GM23248 (cell line): ENCODE data around the gene NTN5. TPM values are rescaled to one million over a fixed set of nuclear protein-coding genes. Genes with fewer than 3 reads are reported as not detected.
A peak's percentile ranks its signal among the peaks of the same experiment; 100 is the strongest.
"Not testable (repeated sequence)": the region's sequence is repeated elsewhere in the genome, so short reads cannot be mapped to it uniquely, and the experiment has no call there.

Experiments used
- DNase-seq: peaks from one replicate; pipeline ENCODE4 v3.0.0-alpha.2; 2015
- H2AFZ ChIP-seq: fragments of 200-600 bp; sonication (generic); 2 replicates; pipeline ENCODE4 v1.6.1; 2016; ENCODE audit warnings: antibody characterized with exemption
- H3F3A ChIP-seq: fragments of 200-600 bp; sonication (generic); 2 replicates; pipeline ENCODE4 v1.6.1; 2016; ENCODE audit warnings: mild to moderate bottlenecking, antibody characterized with exemption, mixed run types; ENCODE audit not compliant: insufficient read depth
- H3K27ac ChIP-seq: fragments of 200-600 bp; sonication (generic); 2 replicates; pipeline ENCODE4 v1.5.1; 2016; ENCODE audit warnings: mild to moderate bottlenecking
- H3K27me3 ChIP-seq: fragments of 200-600 bp; sonication (generic); replicated peaks from 2 replicates; pipeline ENCODE4 v1.6.1; 2016; ENCODE audit warnings: mild to moderate bottlenecking; ENCODE audit not compliant: insufficient read depth
- H3K36me3 ChIP-seq: fragments of 200-600 bp; sonication (generic); 2 replicates; pipeline ENCODE4 v1.6.1; 2016; ENCODE audit warnings: low read depth, mild to moderate bottlenecking
- H3K4me1 ChIP-seq: fragments of 200-600 bp; sonication (generic); 2 replicates; pipeline ENCODE4 v1.6.1; 2016; ENCODE audit warnings: mild to moderate bottlenecking; ENCODE audit not compliant: insufficient read depth
- H3K4me2 ChIP-seq: fragments of 200-600 bp; sonication (generic); one replicate; pipeline ENCODE4 v1.6.1; 2016; ENCODE audit warnings: mild to moderate bottlenecking; ENCODE audit not compliant: unreplicated experiment
- H3K4me3 ChIP-seq: fragments of 200-600 bp; sonication (generic); 2 replicates; pipeline ENCODE4 v1.5.1; 2016; ENCODE audit warnings: mild to moderate bottlenecking
- H3K79me2 ChIP-seq: fragments of 200-600 bp; sonication (generic); 2 replicates; pipeline ENCODE4 v1.6.1; 2016; ENCODE audit warnings: mild to moderate bottlenecking; ENCODE audit not compliant: insufficient read depth
- H3K9ac ChIP-seq: fragments of 200-600 bp; sonication (generic); 2 replicates; pipeline ENCODE4 v1.6.1; 2016; ENCODE audit warnings: mild to moderate bottlenecking
- H3K9me2 ChIP-seq: fragments of 200-600 bp; sonication (generic); 2 replicates; pipeline ENCODE4 v1.6.1; 2016; ENCODE audit warnings: mixed run types, mild to moderate bottlenecking, moderate library complexity; ENCODE audit not compliant: insufficient read depth
- H3K9me3 ChIP-seq: fragments of 200-600 bp; sonication (generic); one replicate; pipeline ENCODE4 v1.6.1; 2017; ENCODE audit warnings: low read depth
- H4K20me1 ChIP-seq: fragments of 200-600 bp; sonication (generic); 2 replicates; pipeline ENCODE4 v1.6.0; 2016; ENCODE audit not compliant: insufficient read depth
- EZH2 ChIP-seq: fragments of 200-600 bp; sonication (generic); IDR thresholded peaks from 2 replicates; pipeline ENCODE4 v1.6.1; 2018; ENCODE audit warnings: antibody characterized with exemption, mild to moderate bottlenecking; ENCODE audit not compliant: insufficient read depth, poor library complexity, severe bottlenecking
- EZH2phosphoT487 ChIP-seq: fragments of 200-600 bp; sonication (generic); IDR thresholded peaks from 2 replicates; pipeline ENCODE4 v1.6.1; 2018; ENCODE audit warnings: antibody characterized with exemption, moderate library complexity, mild to moderate bottlenecking, low read depth; ENCODE audit not compliant: insufficient read depth
- WGBS, 2 experiments: methylation state at CpG; one replicate each; pipeline ENCODE4 v1.1.6; 2015 to 2017; ENCODE audit warnings: low lambda C conversion rate in 2 of 2, low coverage in 1 of 2; ENCODE audit errors: missing lambda C conversion rate in 2 of 2; 5-methylcytosine and 5-hydroxymethylcytosine counted together
- in situ Hi-C: fragments of 300-500 bp; cut with MboI; formaldehyde crosslinking; loops from 2 replicates; pipeline ENCODE4 v1.15.0; 2020
- polyA plus RNA-seq: library from polyadenylated mRNA; unstranded; fragments of >200 nt; fragmentation: Nextera tagmentation; extraction: Ambion mirVana; gene quantifications from 2 replicates; pipeline ENCODE4 v1.2.1, GENCODE V29; 2016
- total RNA-seq: library from RNA; depleted of rRNA; stranded (reverse); fragments of >200 nt; shearing (Covaris generic); gene quantifications from 2 replicates; pipeline ENCODE4 v1.2.3, GENCODE V29; 2014

NTN5 gene
- total and polyA plus RNA-seq, 2 experiments from 2014 or later = 0.32 TPM; not detected in 1

DNA sequence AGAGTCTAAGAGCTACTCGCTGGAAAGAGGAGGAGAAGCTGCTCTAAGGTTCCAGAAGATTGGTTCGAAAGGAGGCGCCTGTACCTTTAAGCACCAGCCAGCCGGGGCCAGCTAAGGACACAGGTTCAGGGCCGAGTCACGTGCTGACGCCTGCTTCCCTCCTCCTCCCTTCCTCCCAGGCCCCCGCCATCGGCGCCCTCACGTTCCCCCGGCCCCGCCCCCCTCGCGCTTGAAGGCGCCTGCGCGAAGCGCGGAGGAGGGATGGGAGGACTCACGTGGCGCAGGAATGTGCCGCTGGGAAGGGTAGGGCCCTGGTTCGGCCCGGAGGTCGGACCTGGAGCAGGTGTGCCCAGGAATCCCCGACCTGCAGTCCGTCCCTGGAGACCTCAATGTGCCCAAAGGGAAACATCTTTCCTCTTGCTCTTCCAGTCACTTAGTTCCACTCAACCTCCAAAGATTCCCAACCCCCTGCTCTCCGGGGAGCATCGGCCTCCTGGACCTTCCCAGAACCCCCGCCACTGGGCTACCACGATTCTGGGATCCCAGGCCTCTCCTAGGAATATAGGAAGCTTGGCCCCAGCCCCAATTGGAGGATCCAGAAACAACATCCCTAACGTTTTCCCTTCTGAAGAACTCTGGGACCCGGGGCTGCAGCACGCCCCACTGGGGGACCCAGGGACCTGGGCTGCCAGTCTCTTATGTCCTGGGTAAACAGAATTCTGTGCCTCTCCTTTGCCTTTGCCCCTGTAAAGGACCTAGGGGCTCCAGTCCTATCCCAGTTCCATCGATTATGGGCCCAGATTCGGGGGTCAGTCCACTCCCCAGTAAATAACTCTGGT lies 38.2 kb downstream of the NTN5 start:
- Histone ChIP-seq H3F3A (peaks cover 24% of the 10 kb centered on the region), H3K4me3 (peak overlapping the region; percentile 71), H3K27ac (peak overlapping the region; percentile 66), H3K36me3 (no peaks in the 10 kb centered on the region), H2AFZ (peak overlapping the region; percentile 74), H3K9ac (peak overlapping the region; percentile 92), H3K9me2 (no peaks in the 10 kb centered on the region), H3K9me3 (no peaks in the 10 kb centered on the region), H3K27me3 (no peaks in the 10 kb centered on the region), H4K20me1 (no peaks in the 10 kb centered on the region), H3K79me2 (no peaks in the 10 kb centered on the region), H3K4me1 (peaks cover 38% of the 10 kb centered on the region), H3K4me2 (peak overlapping the region; percentile 90)
- in situ Hi-C loops = no loop called here
- WGBS, 2 experiments = 2% methylated on average over 25 to 34 of the region's 37 CpGs
- TF ChIP-seq EZH2 = no peak
- TF ChIP-seq EZH2phosphoT487 = no peak
- DNase-seq = peak; percentile 99

DNA sequence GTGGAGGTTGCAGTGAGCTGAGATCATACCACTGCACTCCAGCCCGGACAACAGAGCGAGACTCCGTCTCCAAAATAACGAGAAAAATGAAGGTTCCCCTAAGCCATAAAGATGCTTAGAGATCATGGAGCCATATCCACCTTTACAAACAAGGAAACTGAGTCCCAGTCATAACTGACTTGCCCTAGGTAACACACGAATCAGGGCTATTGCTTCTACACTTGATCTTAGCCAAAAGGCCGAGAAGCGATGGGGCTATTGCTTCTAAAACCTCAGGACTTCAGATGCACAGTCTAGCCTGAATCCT lies 38.8 kb downstream of the NTN5 start:
- Histone ChIP-seq H3K9me3 (no peaks in the 10 kb centered on the region), H2AFZ (peak overlapping the region; percentile 74), H3K27me3 (no peaks in the 10 kb centered on the region), H3K4me2 (peak overlapping the region; percentile 90), H3K79me2 (no peaks in the 10 kb centered on the region), H3K4me1 (peaks cover 38% of the 10 kb centered on the region), H3K27ac (peak overlapping the region; percentile 66), H3K9me2 (no peaks in the 10 kb centered on the region), H3K4me3 (peak overlapping the region; percentile 71), H3F3A (peaks cover 24% of the 10 kb centered on the region), H3K9ac (peak overlapping the region; percentile 72), H4K20me1 (no peaks in the 10 kb centered on the region), H3K36me3 (no peaks in the 10 kb centered on the region)
- DNase-seq = no peak
- in situ Hi-C loops = no loop called here
- WGBS, 2 experiments = 34 to 36% methylated on average over 7 of the region's 7 CpGs
- TF ChIP-seq EZH2 = no peak
- TF ChIP-seq EZH2phosphoT487 = no peak

DNA sequence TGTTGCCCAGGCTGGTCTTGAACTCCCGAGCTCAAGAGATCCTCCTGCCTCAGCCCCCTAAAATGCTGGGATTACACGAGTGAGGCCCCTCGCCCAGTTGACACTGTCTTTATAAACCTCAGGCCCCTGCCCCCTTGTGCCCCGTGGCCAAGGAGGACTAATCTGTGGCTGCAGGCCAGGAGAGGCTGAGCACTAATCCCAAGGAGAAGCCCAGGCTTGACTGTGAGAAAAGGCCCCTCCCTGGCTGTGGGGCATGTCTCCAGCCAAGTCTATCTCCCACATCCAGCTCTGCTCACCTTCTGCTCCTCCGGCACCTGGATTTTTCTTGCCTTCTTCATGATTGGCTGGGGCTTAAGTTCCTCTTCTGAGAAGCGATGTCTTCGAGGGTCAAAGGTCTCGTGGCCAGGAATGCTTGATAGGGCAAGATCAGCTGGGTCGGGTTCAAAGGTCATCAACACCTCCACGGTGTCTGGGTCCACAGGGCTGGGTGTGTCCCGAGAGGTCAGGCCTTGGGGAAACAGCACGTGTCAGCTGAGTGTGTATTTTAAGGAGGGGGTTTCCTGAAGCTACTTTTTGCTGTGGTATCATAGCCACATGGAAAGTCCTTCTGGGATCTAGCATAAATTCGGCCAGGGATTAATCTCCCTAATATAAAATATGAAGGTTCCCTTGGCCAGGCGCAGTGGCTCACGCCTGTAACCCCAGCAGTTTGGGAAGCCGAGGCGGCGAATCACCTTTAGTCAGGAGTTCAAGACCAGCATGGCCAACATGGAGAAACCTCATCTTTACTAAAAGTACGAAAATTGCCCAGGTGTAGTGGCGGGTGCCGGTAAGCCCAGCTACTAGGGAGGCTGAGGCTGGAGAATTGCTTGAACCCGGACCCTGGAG lies 39.4 kb downstream of the NTN5 start:
- Histone ChIP-seq H3K9ac (peak overlapping the region; percentile 72), H3K36me3 (no peaks in the 10 kb centered on the region), H3K4me1 (peaks cover 36% of the 10 kb centered on the region), H3K27ac (peak overlapping the region; percentile 66), H3K9me3 (no peaks in the 10 kb centered on the region), H2AFZ (peak overlapping the region; percentile 74), H4K20me1 (no peaks in the 10 kb centered on the region), H3K4me3 (no peak overlapping the region), H3F3A (peaks cover 24% of the 10 kb centered on the region), H3K4me2 (peak overlapping the region; percentile 90), H3K9me2 (no peaks in the 10 kb centered on the region), H3K79me2 (no peaks in the 10 kb centered on the region), H3K27me3 (no peaks in the 10 kb centered on the region)
- TF ChIP-seq EZH2phosphoT487 = no peak
- TF ChIP-seq EZH2 = no peak
- in situ Hi-C loops = no loop called here
- 68 to 72% methylated on average over 22 of the region's 22 CpGs for WGBS, 2 experiments
- DNase-seq = peak; percentile 52

DNA sequence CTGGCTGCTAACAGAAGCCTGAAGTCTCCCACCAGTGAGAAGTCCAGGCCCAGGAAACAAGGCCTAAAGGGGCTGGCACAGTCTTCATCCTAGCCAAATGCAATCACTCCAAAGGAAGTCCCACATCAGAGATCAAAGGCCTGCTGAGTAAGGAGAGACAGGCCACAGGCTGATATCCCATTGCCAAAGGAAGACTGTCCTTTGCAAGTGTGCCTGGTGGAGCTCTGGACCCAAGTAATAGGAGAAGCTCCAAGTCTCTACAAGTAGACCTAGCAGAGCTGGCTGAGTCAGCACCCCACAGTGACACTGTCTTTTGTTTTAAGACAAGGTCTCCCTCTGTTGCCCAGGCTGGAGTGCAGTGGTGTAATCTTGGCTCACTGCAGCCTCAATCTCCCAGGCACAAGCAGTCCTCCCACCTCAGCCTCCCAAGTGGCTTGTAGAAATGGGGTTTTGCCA lies 40.1 kb downstream of the NTN5 start:
- no peaks in the 10 kb centered on the region for H4K20me1 ChIP-seq
- H3K9ac ChIP-seq = peak overlapping the region; percentile 72; the same call in 1 of the 2 replicates
- H3K4me3 ChIP-seq = no peak overlapping the region
- H3K36me3 ChIP-seq = no peaks in the 10 kb centered on the region
- H3F3A ChIP-seq = peaks cover 24% of the 10 kb centered on the region
- peak; percentile 71 for DNase-seq
- H3K27me3 ChIP-seq = no peaks in the 10 kb centered on the region
- TF ChIP-seq EZH2 (no peak), EZH2phosphoT487 (no peak)
- in situ Hi-C loops = no loop called here
- H3K9me2 ChIP-seq = no peaks in the 10 kb centered on the region
- no peak overlapping the region for H2AFZ ChIP-seq
- no peaks in the 10 kb centered on the region for H3K9me3 ChIP-seq
- no peak overlapping the region for H3K4me2 ChIP-seq
- peak overlapping the region; percentile 47 for H3K27ac ChIP-seq
- H3K4me1 ChIP-seq = peaks cover 35% of the 10 kb centered on the region
- H3K79me2 ChIP-seq = no peaks in the 10 kb centered on the region

DNA sequence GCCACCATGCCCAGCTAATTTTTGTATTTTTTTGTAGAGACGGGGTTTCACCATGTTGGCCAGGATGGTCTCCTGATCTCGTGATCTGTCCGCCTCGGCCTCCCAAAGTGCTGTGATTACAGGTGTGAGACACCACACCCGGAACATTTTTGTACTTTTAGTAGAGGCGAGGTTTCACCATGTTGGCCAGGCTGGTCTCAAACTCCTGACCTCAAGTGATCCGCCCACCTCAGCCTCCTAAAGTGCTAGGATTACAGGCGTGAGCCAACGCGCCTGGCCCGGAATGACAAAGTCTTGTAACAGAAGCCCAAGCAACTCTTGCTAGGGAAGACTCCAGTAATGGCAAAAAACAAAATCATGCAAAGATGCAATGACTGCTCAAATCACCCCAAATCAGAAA lies 40.5 kb downstream of the NTN5 start:
- H3K9me3 ChIP-seq, H4K20me1 ChIP-seq, H3K36me3 ChIP-seq, H3K4me2 ChIP-seq, H2AFZ ChIP-seq, in situ Hi-C loops, H3K79me2 ChIP-seq, H3K27me3 ChIP-seq, DNase-seq, H3K9me2 ChIP-seq, H3K4me3 ChIP-seq: not testable (repeated sequence)
- Histone ChIP-seq H3F3A (peaks cover 24% of the 10 kb centered on the region), H3K4me1 (peaks cover 35% of the 10 kb centered on the region), H3K9ac (0 out of 2 replicates have a peak overlapping the region, but pooled peaks have one; percentile 72), H3K27ac (peak overlapping the region; percentile 47)
- 77 to 78% methylated on average over 11 of the region's 11 CpGs for WGBS, 2 experiments
